Endothelial cell of umbilical vein (primary cell): ENCODE measurements around the gene ACAP2.

Source experiments
- CTCF ChIP-seq, 2 donors: IDR thresholded peaks; 1 replicate in 1 of 2; 2 replicates in 1 of 2; pipeline ENCODE4 v1.5.1; 2011; ENCODE audit warnings: low read length in 2 of 2, mild to moderate bottlenecking in 2 of 2, moderate library complexity in 2 of 2, control low read depth in 1 of 2, inconsistent platforms in 1 of 2, low read depth in 1 of 2; ENCODE audit not compliant: insufficient read depth in 1 of 2; ENCODE audit errors: extremely low read depth in 1 of 2
- EZH2 ChIP-seq: IDR thresholded peaks from 2 replicates; pipeline ENCODE4 v1.6.1; 2012; ENCODE audit warnings: borderline replicate concordance, low read depth, mild to moderate bottlenecking, moderate library complexity, low read length, inconsistent platforms; ENCODE audit not compliant: severe bottlenecking
- POLR2A ChIP-seq: IDR thresholded peaks from 2 replicates; pipeline ENCODE4 v1.6.1; 2012; ENCODE audit warnings: low read depth, mild to moderate bottlenecking, control low read depth, low read length
- POLR2AphosphoS5 ChIP-seq: IDR thresholded peaks from 2 replicates; pipeline ENCODE4 v1.6.1; 2012; ENCODE audit warnings: low read depth, mild to moderate bottlenecking, control low read depth, low read length, moderate library complexity; ENCODE audit not compliant: insufficient read depth

GRCh38 chr3:195257454-195258448 lies 185.1 kb downstream of the ACAP2 start:
- TF ChIP-seq CTCF (IDR thresholded peaks at IDR 0.05; ENCODE audit: extremely low read depth in 1 of 2, insufficient read depth in 1 of 2, low read depth in 1 of 2, low read length in 2 of 2) = no peak
- no peak for TF ChIP-seq POLR2A
- no peak for TF ChIP-seq POLR2AphosphoS5
- TF ChIP-seq EZH2 = no peak
